HL-60 (cell line): ENCODE measurements around the gene RNASE7.

Source experiments
- CTCF ChIP-seq: IDR thresholded peaks from one replicate; pipeline ENCODE4 v1.5.1; 2011; ENCODE audit warnings: low read length, control low read depth, inconsistent platforms; ENCODE audit not compliant: insufficient read depth
- POLR2AphosphoS5 ChIP-seq: IDR thresholded peaks from 2 replicates; pipeline ENCODE4 v1.6.1; 2012; ENCODE audit warnings: low read depth

GRCh38 chr14:21042918-21043317, 756 bp downstream of the RNASE7 start:
- no peak for TF ChIP-seq CTCF
- no peak for TF ChIP-seq POLR2AphosphoS5
